22Rv1 (cell line): ENCODE measurements around the gene RPS14.
"Not testable (repeated sequence)": the region's sequence is repeated elsewhere in the genome, so short reads cannot be mapped to it uniquely, and the experiment has no call there.

ENCODE experiments used
- H3K27ac ChIP-seq: fragments of 450-650 bp; 2 replicates; pipeline ENCODE4 v1.5.1; 2017
- CTCF ChIP-seq: fragments of 450-650 bp; IDR thresholded peaks from 2 replicates; pipeline ENCODE4 v1.5.1; 2017; ENCODE audit warnings: mild to moderate bottlenecking
- ZFX ChIP-seq: fragments of 450-650 bp; IDR thresholded peaks from 2 replicates; pipeline ENCODE4 v1.6.1; 2017; ENCODE audit warnings: antibody characterized with exemption, borderline replicate concordance

Gene RPS14

GRCh38 chr5:150422075-150422474, 27.5 kb downstream of the RPS14 start:
- TF ChIP-seq CTCF (no peak), ZFX (no peak)
- H3K27ac ChIP-seq: no peak overlapping the region

- TF ChIP-seq CTCF: no peak
- no peak for TF ChIP-seq ZFX
- H3K27ac ChIP-seq: no peak overlapping the region
Observed at GRCh38 chr5:150419630-150420270, 29.8 kb downstream of the RPS14 start.

- H3K27ac ChIP-seq: not testable (repeated sequence)
Observed at GRCh38 chr5:150413902-150414790, 35.4 kb downstream of the RPS14 start.

GRCh38 chr5:150413176-150413901, 36.2 kb downstream of the RPS14 start:
- TF ChIP-seq CTCF (no peak), ZFX (no peak)
- H3K27ac ChIP-seq: no peak overlapping the region

- TF ChIP-seq ZFX: no peak
- no peak for TF ChIP-seq CTCF
- no peak within 1 kb of the TSS for H3K27ac ChIP-seq
Observed at GRCh38 chr5:150412319-150413175, 37.0 kb downstream of the RPS14 start, which contains the start of gene CD74. Gene CD74 (minus strand): TSS chr5:150412910. CDS start chr5:150412749, 161 bp downstream.

- no peak overlapping the region for H3K27ac ChIP-seq
Observed at GRCh38 chr5:150411245-150411979, 38.1 kb downstream of the RPS14 start.

More at GRCh38 chr5:150411245-150411979, 38.1 kb downstream of the RPS14 start:
- TF ChIP-seq ZFX (no peak), CTCF (no peak)
